ENCODE data around the gene GTF2E1.

- TF ChIP-seq CTCF (conservative IDR thresholded peaks at IDR 0.05 in 1 of 2, IDR thresholded peaks at IDR 0.05 in 1 of 2; ENCODE audit: low read depth in 1 of 2, low read length in 2 of 2) (no peak), EZH2 (IDR thresholded peaks at IDR 0.05; ENCODE audit: low read length, missing control alignments) (no peak)
Observed at GRCh38 chr3:120791913-120792312, 49.4 kb downstream of the GTF2E1 start.

Data from fibroblast of lung (primary cell).